Keratinocyte (primary cell): ENCODE results near the gene MYOZ2.

Experiments used
- CTCF ChIP-seq, 3 experiments: IDR thresholded peaks in 1 of 3; conservative IDR thresholded peaks in 1 of 3; optimal IDR thresholded peaks in 1 of 3; 2 replicates in 2 of 3; 3 replicates in 1 of 3; pipeline versions ENCODE3 to v1.5.1; 2011; ENCODE audit warnings: low read length in 3 of 3, mild to moderate bottlenecking in 3 of 3, moderate library complexity in 2 of 3, control low read depth in 1 of 3, inconsistent platforms in 1 of 3; ENCODE audit not compliant: insufficient read depth in 2 of 3; ENCODE audit errors: extremely low read depth in 1 of 3
- EZH2 ChIP-seq: IDR thresholded peaks from one replicate; pipeline ENCODE4 v1.6.1; 2012; ENCODE audit warnings: inconsistent platforms, mild to moderate bottlenecking, low read length, moderate library complexity

- TF ChIP-seq CTCF (optimal IDR thresholded peaks at IDR 0.05 in 1 of 3, IDR thresholded peaks at IDR 0.05 in 1 of 3, conservative IDR thresholded peaks at IDR 0.05 in 1 of 3; ENCODE audit: extremely low read depth in 1 of 3, insufficient read depth in 2 of 3, low read length in 3 of 3): no peak
- no peak for TF ChIP-seq EZH2
Measured at GRCh38 chr4:119162174-119162573, 26.5 kb downstream of the MYOZ2 start.
